Activated naive CD8-positive, alpha-beta T cell treated with anti-CD3 and anti-CD28 coated beads, Interleukin-2, amount 50 U/mL, for 24 hours (primary cell): ENCODE measurements around the gene SRRM4.

ENCODE experiments used
- ATAC-seq: fragments of 150-1000 bp; cut with Tn5 transposase; one replicate; pipeline ENCODE4 v1.10.0; 2021
- DNase-seq: peaks from one replicate; pipeline ENCODE4 v3.0.0; 2021
- H3K27ac Mint-ChIP-seq: one replicate; pipeline ENCODE4 v1.8.0; 2021; ENCODE audit warnings: mild to moderate bottlenecking, mixed read lengths
- H3K27me3 Mint-ChIP-seq: one replicate; pipeline ENCODE4 v1.8.0; 2021; ENCODE audit warnings: mixed read lengths
- H3K36me3 Mint-ChIP-seq: one replicate; pipeline ENCODE4 v1.8.0; 2021; ENCODE audit warnings: low read depth, mixed read lengths
- H3K4me1 Mint-ChIP-seq: one replicate; pipeline ENCODE4 v1.8.0; 2021; ENCODE audit warnings: mixed read lengths
- H3K4me3 Mint-ChIP-seq: one replicate; pipeline ENCODE4 v1.8.0; 2021; ENCODE audit warnings: mild to moderate bottlenecking, moderate library complexity, mixed read lengths
- H3K9me3 Mint-ChIP-seq: one replicate; pipeline ENCODE4 v1.8.0; 2021; ENCODE audit warnings: mixed read lengths

The SRRM4 gene

DNA sequence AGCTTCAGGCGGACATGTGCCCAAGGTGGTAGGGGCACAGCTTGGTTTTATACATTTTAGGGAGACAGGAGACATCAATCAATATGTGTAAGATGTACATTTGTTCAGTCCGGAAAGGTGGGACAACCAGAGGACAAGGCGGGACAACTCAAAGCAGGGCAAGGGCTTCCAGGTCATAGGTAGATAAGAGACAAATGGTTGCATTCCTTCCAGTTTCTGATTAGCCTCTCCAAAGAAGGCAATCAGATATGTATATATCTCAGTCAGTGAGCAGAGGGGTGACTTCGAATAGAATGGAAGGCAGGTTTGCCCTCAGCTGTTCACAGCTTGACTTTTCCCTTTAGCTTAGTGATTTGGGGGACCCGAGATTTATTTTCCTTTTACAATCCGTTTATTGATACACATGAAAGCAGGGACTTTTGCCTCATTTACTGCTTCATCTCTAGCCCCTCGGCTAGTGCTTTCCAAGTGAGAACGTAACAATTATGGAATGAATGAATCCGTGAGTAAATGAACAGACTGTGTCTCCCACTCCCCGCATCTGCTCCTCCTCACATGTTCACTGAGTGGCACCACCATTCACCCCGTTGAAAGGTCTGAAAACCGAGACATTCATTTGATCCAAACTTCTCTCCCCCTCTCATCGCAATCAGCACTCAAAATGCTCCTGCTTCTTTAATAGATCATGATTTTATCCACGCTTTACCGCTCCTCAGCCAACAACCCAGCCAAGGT lies 190.5 kb downstream of the SRRM4 start:
- H3K9me3 Mint-ChIP-seq = peaks cover 5% of the 10 kb centered on the region
- no peak overlapping the region for H3K27ac Mint-ChIP-seq
- no peaks in the 10 kb centered on the region for H3K27me3 Mint-ChIP-seq
- no peak for DNase-seq
- H3K36me3 Mint-ChIP-seq = no peaks in the 10 kb centered on the region
- no peak for ATAC-seq
- no peaks in the 10 kb centered on the region for H3K4me1 Mint-ChIP-seq
- H3K4me3 Mint-ChIP-seq = no peak overlapping the region

DNA sequence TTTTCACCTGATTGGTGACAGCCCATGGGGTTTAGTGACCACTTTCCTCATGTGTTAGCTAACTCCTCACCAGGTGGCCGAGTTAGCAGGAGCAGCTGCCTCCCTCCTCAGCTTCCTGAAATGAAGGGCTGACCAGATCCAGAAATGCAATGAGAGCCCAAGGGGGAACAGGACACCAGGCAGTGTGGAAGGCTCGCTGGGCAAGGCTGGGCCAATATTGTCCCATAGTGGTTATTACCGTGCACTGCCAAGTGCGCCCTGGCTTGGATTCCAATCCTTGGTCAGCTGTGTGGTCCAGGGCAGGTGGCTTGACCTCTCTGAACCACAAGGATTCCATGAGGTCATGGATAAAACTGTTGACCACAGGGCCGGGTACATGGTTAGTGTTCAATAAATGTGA lies 193.7 kb downstream of the SRRM4 start:
- no peak overlapping the region for H3K27ac Mint-ChIP-seq
- no peaks in the 10 kb centered on the region for H3K36me3 Mint-ChIP-seq
- no peaks in the 10 kb centered on the region for H3K9me3 Mint-ChIP-seq
- ATAC-seq = no peak
- peaks cover 7% of the 10 kb centered on the region for H3K27me3 Mint-ChIP-seq
- no peak for DNase-seq
- H3K4me3 Mint-ChIP-seq = no peak overlapping the region
- H3K4me1 Mint-ChIP-seq = no peaks in the 10 kb centered on the region

DNA sequence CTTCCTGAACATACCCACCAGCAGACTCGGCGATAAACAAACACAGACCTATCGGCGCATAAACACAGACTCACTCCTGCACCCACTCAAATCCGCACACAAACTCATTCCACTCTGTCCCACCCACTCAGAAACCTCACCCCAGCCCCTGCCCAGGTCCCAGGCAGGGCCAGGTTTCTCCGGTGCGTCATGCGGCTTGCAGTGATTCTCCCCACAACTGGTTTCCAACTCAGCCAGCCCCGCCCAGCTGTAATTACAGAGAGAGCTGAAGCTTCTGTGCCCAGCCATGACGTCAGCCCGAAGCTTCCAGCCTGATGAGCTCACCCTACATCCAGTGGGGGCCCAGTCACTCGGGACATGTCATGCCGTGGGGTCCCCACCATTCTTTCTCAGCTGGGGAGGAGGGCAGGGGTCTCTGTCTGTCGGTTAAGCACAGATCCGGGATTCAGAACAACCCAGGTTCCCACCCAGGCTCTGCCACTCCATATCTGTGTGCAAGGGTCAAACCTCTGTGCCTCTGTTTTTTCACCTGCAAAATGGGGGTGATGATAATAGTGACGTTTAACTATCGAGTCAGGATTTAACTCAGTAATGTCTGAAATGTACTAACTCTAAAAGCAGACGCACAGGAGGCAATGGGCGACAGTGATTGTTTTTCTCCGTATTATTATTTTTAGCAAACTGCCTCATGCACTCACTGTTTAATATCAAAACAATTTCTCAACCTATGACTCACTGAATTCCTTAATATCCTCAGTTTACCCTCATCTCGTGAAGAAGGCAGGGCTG lies 195.1 kb downstream of the SRRM4 start:
- Mint-ChIP-seq H3K36me3 (no peaks in the 10 kb centered on the region), H3K27me3 (peaks cover 7% of the 10 kb centered on the region), H3K27ac (no peak overlapping the region), H3K4me3 (no peak overlapping the region), H3K9me3 (no peaks in the 10 kb centered on the region), H3K4me1 (no peaks in the 10 kb centered on the region)
- DNase-seq (no peak), ATAC-seq (peak; percentile 24)

DNA sequence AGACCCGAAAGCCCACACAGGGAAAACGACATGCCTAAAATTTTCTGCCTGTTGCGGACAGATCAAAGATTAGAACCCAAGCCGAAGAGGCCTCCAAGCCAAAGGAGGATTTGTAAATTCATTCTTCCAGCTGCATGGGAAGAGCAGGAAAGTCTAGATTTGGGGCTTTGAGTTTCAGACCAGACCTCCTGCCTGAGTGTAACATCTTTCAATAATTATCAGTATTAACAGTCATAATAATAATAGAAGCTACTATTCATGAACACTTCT lies 195.7 kb downstream of the SRRM4 start:
- ATAC-seq = no peak
- Mint-ChIP-seq H3K27me3 (peaks cover 7% of the 10 kb centered on the region), H3K27ac (no peak overlapping the region), H3K36me3 (no peaks in the 10 kb centered on the region), H3K4me3 (no peak overlapping the region), H3K4me1 (no peaks in the 10 kb centered on the region), H3K9me3 (no peaks in the 10 kb centered on the region)
- DNase-seq = no peak

DNA sequence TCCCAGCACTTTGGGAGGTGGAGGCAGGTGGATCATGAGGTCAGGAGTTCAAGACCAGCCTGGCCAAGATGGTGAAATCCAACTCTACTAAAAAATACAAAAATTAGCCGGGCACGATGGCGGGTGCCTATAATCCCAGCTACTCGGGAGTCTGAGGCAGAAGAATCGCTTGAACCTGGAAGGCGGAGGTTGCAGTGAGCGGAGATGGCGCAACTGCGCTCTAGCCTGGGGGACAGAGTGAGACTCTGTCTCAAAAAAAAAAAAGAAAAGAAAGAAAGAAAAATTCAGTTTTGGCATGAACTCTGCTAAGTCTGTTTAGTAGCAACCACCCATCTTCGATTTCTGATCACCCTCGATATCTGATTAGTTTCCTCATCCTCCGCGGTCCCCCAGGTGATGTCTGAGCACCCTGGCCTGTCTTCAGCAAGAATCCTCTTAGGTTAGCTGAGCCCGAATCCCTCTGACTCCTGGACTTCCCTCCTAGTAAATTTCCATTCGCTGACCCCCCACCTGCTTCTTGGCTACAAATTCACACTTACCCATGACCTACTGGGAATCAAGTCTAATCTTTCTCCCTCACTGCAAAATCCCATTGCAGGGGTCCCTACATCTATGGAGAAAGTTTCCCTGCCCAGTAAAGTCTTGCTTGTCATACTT lies 196.5 kb downstream of the SRRM4 start:
- peaks cover 7% of the 10 kb centered on the region for H3K27me3 Mint-ChIP-seq
- DNase-seq (no peak), ATAC-seq (no peak)
- no peaks in the 10 kb centered on the region for H3K36me3 Mint-ChIP-seq
- no peak overlapping the region for H3K27ac Mint-ChIP-seq
- H3K4me1 Mint-ChIP-seq = no peaks in the 10 kb centered on the region
- no peak overlapping the region for H3K4me3 Mint-ChIP-seq
- H3K9me3 Mint-ChIP-seq = no peaks in the 10 kb centered on the region

DNA sequence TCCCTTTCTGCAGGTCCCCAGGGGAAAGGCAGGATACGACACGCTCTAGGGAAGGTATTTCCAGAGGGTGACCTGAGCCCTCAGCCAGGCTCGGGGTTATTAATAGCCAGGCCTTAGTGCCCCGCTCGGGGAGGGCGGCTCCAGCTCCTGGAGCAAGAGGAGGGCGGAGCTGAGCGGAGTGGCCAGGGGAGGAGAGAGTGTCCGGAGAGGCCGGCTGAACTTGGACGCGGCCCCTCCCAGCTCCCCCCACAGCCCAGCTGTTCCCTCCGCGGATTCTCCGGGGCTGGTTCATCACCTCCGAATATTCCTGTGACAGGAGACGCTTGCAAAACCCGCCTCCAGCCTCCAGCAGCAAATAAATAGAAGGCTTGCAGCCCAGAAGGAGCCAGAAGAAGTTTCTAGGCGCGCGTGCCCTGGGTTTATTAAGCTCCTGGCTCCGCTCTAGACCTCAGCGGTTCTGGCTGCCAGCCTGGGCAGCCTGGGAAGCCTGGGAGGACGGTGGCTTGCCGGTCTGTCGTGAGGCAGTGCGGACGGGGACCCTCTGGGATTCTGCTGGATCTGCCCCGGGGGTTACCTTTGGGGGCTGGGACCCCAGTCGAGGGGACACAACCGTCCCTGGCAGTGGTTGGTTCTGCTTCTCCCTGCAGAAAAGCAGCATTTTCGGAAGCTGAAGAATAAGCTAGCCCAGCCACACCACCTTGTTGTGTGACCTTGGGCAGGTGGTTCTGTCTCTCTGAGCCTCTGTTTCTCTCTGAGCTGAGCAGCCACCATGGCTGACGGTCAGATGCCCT lies 197.4 kb downstream of the SRRM4 start, which contains the start of gene HSPB8:
HSPB8 (plus strand) TSS at position 388 of the 791 bp plus-strand sequence; CDS start at position 770, 382 bp downstream.
- Mint-ChIP-seq H3K27me3 (peaks cover 7% of the 10 kb centered on the region), H3K4me1 (no peaks in the 10 kb centered on the region), H3K36me3 (no peaks in the 10 kb centered on the region), H3K4me3 (no peak within 1 kb of the TSS), H3K27ac (no peak within 1 kb of the TSS), H3K9me3 (no peaks in the 10 kb centered on the region)
- ATAC-seq = no peak
- no peak for DNase-seq

DNA sequence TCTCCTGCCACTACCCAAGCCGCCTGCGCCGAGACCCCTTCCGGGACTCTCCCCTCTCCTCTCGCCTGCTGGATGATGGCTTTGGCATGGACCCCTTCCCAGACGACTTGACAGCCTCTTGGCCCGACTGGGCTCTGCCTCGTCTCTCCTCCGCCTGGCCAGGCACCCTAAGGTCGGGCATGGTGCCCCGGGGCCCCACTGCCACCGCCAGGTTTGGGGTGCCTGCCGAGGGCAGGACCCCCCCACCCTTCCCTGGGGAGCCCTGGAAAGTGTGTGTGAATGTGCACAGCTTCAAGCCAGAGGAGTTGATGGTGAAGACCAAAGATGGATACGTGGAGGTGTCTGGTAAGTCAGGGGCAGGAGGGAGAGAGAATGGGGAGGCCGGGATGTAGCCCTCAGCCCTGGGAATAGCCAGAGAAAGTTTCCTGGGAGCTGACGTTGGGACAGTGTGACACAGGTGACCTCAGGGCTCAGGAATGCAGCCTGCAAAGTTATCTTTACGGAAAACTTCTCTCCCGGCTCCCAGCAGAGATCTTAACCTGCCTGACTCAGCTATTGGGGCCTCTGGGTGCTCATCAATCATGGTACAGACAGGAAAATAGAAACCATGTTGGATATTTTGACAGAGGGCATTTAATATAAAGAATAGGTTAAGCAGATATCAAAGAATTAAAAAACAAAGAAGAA lies 198.1 kb downstream of the SRRM4 start:
- DNase-seq (no peak), ATAC-seq (no peak)
- Mint-ChIP-seq H3K9me3 (no peaks in the 10 kb centered on the region), H3K27me3 (peaks cover 7% of the 10 kb centered on the region), H3K27ac (no peak overlapping the region), H3K4me3 (no peak overlapping the region), H3K4me1 (no peaks in the 10 kb centered on the region), H3K36me3 (no peaks in the 10 kb centered on the region)

DNA sequence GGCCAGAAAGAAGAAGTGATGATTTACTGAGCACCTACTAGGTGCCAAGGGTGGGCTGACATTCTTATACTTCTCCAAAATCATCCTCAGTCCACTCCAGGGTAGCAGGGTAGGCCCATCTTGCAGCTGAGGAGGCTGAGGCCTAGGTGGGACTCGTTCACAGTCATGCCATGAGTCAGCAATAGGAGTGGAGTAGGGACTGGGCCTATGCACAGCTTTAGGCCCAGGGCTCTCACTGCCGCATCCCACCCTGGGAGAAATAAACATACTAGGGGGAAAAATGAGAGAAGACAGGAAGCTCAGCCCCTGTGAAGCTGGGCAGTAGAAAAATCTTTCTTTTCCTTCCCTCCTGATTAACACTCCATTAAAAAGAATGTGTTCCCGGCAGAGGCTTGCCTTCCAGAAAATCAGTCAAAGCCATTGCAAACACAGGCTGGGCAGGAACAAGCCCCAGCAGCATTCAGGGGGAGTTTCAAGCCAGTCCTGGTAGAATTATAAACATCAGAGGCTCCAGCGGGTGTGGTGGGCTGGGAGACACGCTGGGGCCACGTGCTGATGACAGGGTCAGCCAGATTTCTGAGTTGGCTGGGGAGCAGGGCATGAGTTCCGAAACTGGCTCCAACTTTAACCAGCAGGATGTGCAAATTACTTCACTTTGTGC lies 199.2 kb downstream of the SRRM4 start:
- ATAC-seq (no peak), DNase-seq (no peak)
- Mint-ChIP-seq H3K4me3 (no peak overlapping the region), H3K27me3 (peaks cover 7% of the 10 kb centered on the region), H3K4me1 (no peaks in the 10 kb centered on the region), H3K27ac (no peak overlapping the region), H3K9me3 (no peaks in the 10 kb centered on the region), H3K36me3 (no peaks in the 10 kb centered on the region)

DNA sequence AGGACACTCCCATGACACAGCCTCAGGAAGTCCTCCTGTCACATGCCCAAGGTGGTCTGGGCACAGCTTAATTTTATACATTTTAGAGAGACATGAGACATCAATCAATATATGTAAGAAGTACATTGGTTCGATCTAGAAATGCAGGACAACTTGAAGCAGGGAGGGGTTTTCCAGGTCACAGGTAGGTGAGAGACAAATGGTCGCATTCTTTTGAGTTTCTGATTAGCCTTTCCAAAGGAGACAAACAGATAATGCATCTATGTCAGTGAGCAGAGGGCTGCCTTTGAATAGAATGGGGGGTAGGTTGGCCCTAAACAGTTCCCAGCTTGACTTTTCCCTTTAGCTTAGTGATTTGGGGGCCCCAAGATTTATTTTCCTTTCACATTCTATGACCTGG lies 199.9 kb downstream of the SRRM4 start:
- Mint-ChIP-seq H3K36me3 (no peaks in the 10 kb centered on the region), H3K27me3 (peaks cover 7% of the 10 kb centered on the region), H3K27ac (no peak overlapping the region), H3K9me3 (no peaks in the 10 kb centered on the region), H3K4me3 (no peak overlapping the region), H3K4me1 (no peaks in the 10 kb centered on the region)
- ATAC-seq (no peak), DNase-seq (no peak)

DNA sequence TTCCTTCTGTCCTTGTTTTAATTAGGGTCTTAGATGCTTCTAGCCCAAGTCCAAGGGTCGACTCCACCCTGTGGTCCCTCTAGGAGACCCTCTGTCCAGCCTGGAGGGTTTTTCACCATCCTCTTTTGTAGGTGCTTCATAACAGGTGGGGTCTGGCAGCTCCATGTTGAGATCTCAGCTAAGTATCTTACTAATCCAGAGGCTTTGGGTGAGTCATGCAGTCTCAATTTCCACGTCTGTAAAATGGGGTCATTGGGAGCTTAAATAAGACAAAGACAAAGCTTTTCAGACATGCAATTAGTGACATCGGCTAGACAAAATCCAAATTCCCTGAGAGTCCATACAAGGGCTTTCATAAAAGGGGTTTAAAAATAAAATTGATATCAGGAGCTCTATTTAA lies 200.6 kb downstream of the SRRM4 start:
- Mint-ChIP-seq H3K4me1 (no peaks in the 10 kb centered on the region), H3K27ac (no peak overlapping the region), H3K4me3 (no peak overlapping the region), H3K9me3 (no peaks in the 10 kb centered on the region), H3K27me3 (peaks cover 7% of the 10 kb centered on the region), H3K36me3 (no peaks in the 10 kb centered on the region)
- ATAC-seq = no peak
- DNase-seq = no peak

DNA sequence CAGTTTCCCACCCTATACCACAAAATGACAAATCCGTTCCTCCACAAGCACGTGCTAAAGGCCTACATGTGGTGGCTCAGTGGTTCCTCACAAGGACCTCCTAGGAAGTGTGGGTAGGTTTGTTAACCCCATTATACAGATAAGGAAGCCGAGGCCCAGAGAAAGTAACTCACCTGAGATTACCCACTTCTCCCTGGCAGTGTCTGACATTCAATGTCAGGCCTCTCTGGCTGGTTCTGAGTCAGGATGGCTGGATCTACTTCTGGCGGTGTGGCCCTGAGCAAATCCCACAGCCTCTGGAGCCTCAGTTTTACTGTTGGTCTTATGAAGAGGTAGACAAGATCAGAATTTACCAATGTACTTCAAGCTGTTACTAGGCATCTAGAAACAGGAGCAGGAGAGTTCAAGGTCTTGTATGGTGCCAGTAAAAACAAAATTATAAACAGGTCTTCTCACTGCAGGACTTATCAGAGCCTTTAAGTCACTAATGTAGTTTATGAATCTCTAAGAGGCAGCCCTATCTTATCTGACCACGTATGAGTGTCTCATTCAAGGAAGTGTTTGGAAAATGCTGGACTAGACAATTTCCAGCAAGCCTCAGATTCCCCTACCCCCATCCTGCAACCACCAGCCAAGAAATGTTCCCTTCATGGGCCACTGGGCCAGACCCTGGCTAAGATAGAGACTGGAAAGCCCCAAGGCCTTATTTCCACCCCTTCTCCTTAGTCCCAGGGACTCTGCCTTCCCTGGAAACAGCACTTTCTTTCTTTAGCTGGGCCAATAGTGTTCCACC lies 201.6 kb downstream of the SRRM4 start:
- H3K27me3 Mint-ChIP-seq = peaks cover 5% of the 10 kb centered on the region
- H3K4me3 Mint-ChIP-seq = no peak overlapping the region
- no peak for ATAC-seq
- no peaks in the 10 kb centered on the region for H3K4me1 Mint-ChIP-seq
- H3K36me3 Mint-ChIP-seq = no peaks in the 10 kb centered on the region
- H3K9me3 Mint-ChIP-seq = no peaks in the 10 kb centered on the region
- H3K27ac Mint-ChIP-seq = no peak overlapping the region
- DNase-seq = no peak

DNA sequence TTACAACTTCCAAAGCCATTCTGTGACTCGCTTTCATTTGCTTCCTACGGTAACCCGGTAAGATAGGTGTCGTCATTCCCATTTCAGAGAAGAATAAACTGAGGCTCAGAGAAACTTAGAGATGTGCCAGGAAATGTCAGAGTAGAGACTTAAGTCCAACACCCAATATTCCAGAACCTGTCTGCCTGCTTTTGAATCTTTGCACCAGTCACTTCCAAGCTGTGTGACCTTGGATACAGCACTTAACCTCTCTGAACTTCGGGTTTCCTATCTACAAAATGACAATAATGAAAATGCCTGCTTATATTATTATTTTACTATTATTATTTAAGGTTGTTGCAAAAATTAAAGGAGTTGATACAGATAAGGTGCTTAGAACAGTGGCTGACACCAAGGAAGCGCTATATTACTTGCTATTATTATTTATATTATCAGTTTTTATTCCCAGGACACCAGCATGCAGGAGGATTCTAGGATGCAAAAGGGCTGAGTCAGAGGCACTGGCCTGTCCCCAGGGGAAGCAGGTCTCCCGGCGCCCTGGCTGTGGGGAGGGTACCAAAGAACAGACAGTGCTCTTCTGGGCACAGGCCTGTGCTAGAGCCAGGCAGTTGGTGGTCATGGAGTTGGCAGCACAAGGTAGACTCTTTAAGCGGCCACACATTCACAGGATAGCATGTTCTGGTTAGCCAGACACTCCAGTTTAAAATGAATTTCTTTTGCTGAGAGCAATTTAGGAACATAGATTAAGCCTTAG lies 202.8 kb downstream of the SRRM4 start:
- H3K36me3 Mint-ChIP-seq = no peaks in the 10 kb centered on the region
- no peaks in the 10 kb centered on the region for H3K4me1 Mint-ChIP-seq
- no peaks in the 10 kb centered on the region for H3K9me3 Mint-ChIP-seq
- H3K27ac Mint-ChIP-seq = no peak overlapping the region
- no peak overlapping the region for H3K4me3 Mint-ChIP-seq
- ATAC-seq (no peak), DNase-seq (no peak)
- peaks cover 4% of the 10 kb centered on the region for H3K27me3 Mint-ChIP-seq

DNA sequence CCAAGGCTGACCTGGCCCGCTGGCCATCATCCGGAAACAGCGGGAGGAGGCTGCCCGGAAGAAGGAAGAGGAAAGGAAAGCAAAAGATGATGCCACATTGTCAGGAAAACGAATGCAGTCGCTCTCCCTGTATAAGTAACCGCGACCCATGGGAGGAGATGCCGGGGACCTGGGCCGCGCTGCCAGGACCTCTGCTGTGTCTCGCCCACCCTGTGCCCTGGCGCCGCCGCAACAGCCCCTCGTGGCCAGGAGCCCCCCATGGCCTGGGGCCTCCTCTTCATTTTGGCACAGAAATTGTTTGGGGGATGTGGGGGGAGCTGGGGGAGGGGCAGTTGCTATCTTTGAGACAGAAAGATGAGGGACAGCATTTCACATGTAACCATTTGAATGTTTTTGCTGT lies 213.9 kb downstream of the SRRM4 start:
- Mint-ChIP-seq H3K36me3 (no peaks in the 10 kb centered on the region), H3K4me1 (no peaks in the 10 kb centered on the region), H3K27me3 (no peaks in the 10 kb centered on the region), H3K27ac (no peak overlapping the region), H3K9me3 (peaks cover 5% of the 10 kb centered on the region), H3K4me3 (no peak overlapping the region)
- no peak for ATAC-seq
- no peak for DNase-seq
